H9 (cell line): ENCODE results near the gene NUDT2. TPM values are rescaled to one million over a fixed set of nuclear protein-coding genes. Genes with fewer than 3 reads are reported as not detected.

Experiments used
- DNase-seq: peaks from one replicate; pipeline ENCODE4 v3.0.0-alpha.2; 2017
- H2AFZ ChIP-seq: one replicate; pipeline ENCODE4 v1.6.1; 2013; ENCODE audit warnings: mild to moderate bottlenecking, low read length, control low read depth, moderate library complexity
- H2AK5ac ChIP-seq: 2 replicates; pipeline ENCODE4 v1.6.1; 2013; ENCODE audit warnings: low read length, control low read depth, mixed read lengths; ENCODE audit not compliant: insufficient read length
- H2BK120ac ChIP-seq: one replicate; pipeline ENCODE4 v1.6.1; 2013; ENCODE audit warnings: low read depth, mild to moderate bottlenecking, low read length, control low read depth, inconsistent platforms; ENCODE audit not compliant: poor library complexity, severe bottlenecking
- H2BK12ac ChIP-seq: 2 replicates; pipeline ENCODE4 v1.6.1; 2013; ENCODE audit warnings: low read length, control low read depth, mixed read lengths, low read depth; ENCODE audit not compliant: insufficient read length
- H2BK15ac ChIP-seq: 2 replicates; pipeline ENCODE4 v1.6.1; 2013; ENCODE audit warnings: low read depth, low read length, control low read depth
- H2BK20ac ChIP-seq: one replicate; pipeline ENCODE4 v1.6.1; 2013; ENCODE audit warnings: low read depth, mild to moderate bottlenecking, low read length, control low read depth, inconsistent platforms; ENCODE audit not compliant: poor library complexity, severe bottlenecking
- H2BK5ac ChIP-seq: 2 replicates; pipeline ENCODE4 v1.6.1; 2013; ENCODE audit warnings: low read length, control low read depth, mixed read lengths; ENCODE audit not compliant: insufficient read length
- H3K14ac ChIP-seq: 2 replicates; pipeline ENCODE4 v1.6.1; 2013; ENCODE audit warnings: low read length, control low read depth; ENCODE audit not compliant: insufficient read depth
- H3K18ac ChIP-seq: 2 replicates; pipeline ENCODE4 v1.6.1; 2013; ENCODE audit warnings: low read depth, mild to moderate bottlenecking, mixed read lengths, low read length, control low read depth; ENCODE audit not compliant: insufficient read length
- H3K23ac ChIP-seq: 2 replicates; pipeline ENCODE4 v1.6.1; 2013; ENCODE audit warnings: low read length, control low read depth, mixed read lengths, low read depth; ENCODE audit not compliant: insufficient read length
- H3K23me2 ChIP-seq: 2 replicates; pipeline ENCODE4 v1.6.1; 2013; ENCODE audit warnings: low read depth, mild to moderate bottlenecking, mixed read lengths, low read length, control low read depth; ENCODE audit not compliant: insufficient read length, poor library complexity, severe bottlenecking
- H3K27ac ChIP-seq: 2 replicates; pipeline ENCODE4 v1.5.1; 2013; ENCODE audit warnings: low read length, control low read depth, mixed read lengths, low read depth; ENCODE audit not compliant: insufficient read length
- H3K27me3 ChIP-seq: 2 replicates; pipeline ENCODE4 v1.6.1; 2013; ENCODE audit warnings: low read length, control low read depth, inconsistent platforms; ENCODE audit not compliant: insufficient read depth
- H3K4ac ChIP-seq: 2 replicates; pipeline ENCODE4 v1.6.1; 2013; ENCODE audit warnings: low read depth, mild to moderate bottlenecking, control low read depth, inconsistent platforms, low read length, moderate library complexity
- H3K4me1 ChIP-seq: 2 replicates; pipeline ENCODE4 v1.6.1; 2013; ENCODE audit warnings: low read length, control low read depth, inconsistent platforms; ENCODE audit not compliant: insufficient read depth
- H3K4me2 ChIP-seq: 2 replicates; pipeline ENCODE4 v1.6.1; 2013; ENCODE audit warnings: low read length, control low read depth, mixed read lengths; ENCODE audit not compliant: insufficient read length, insufficient read depth
- H3K56ac ChIP-seq: 2 replicates; pipeline ENCODE4 v1.6.1; 2013; ENCODE audit warnings: low read depth, mild to moderate bottlenecking, mixed read lengths, low read length, control low read depth; ENCODE audit not compliant: insufficient read length
- H3K79me1 ChIP-seq: 2 replicates; pipeline ENCODE4 v1.6.1; 2013; ENCODE audit warnings: low read depth, mild to moderate bottlenecking, moderate library complexity, low read length, control low read depth, inconsistent platforms; ENCODE audit not compliant: insufficient read depth, poor library complexity, severe bottlenecking
- H3K79me2 ChIP-seq: 2 replicates; pipeline ENCODE4 v1.6.1; 2013; ENCODE audit warnings: low read length, control low read depth, inconsistent platforms; ENCODE audit not compliant: insufficient read depth
- H3K9ac ChIP-seq: 2 replicates; pipeline ENCODE4 v1.6.1; 2013; ENCODE audit warnings: low read length, control low read depth, mixed read lengths; ENCODE audit not compliant: insufficient read length; ENCODE audit errors: extremely low read depth
- H3K9me3 ChIP-seq: one replicate; pipeline ENCODE4 v1.6.1; 2013; ENCODE audit warnings: low read depth, low read length, inconsistent platforms; ENCODE audit not compliant: control insufficient read depth
- H3T11ph ChIP-seq: one replicate; pipeline ENCODE4 v1.6.1; 2013; ENCODE audit warnings: mild to moderate bottlenecking, low read length, control low read depth, inconsistent platforms
- H4K20me1 ChIP-seq: one replicate; pipeline ENCODE4 v1.6.1; 2013; ENCODE audit not compliant: control insufficient read depth, insufficient read length, insufficient read depth
- H4K5ac ChIP-seq: 2 replicates; pipeline ENCODE4 v1.6.1; 2013; ENCODE audit warnings: low read depth, mild to moderate bottlenecking, mixed read lengths, low read length, control low read depth; ENCODE audit not compliant: insufficient read length
- H4K8ac ChIP-seq: replicated peaks from 2 replicates; pipeline ENCODE4 v1.6.1; 2013; ENCODE audit warnings: low read length, control low read depth, mixed read lengths, low read depth; ENCODE audit not compliant: insufficient read length
- H4K91ac ChIP-seq: 2 replicates; pipeline ENCODE4 v1.6.1; 2013; ENCODE audit warnings: low read depth, mild to moderate bottlenecking, moderate library complexity, mixed read lengths, low read length, control low read depth; ENCODE audit not compliant: insufficient read length
- H3K27ac Mint-ChIP-seq, 3 experiments: 2 replicates in 2 of 3; 3 replicates in 1 of 3; pipeline ENCODE4 v1.8.0; 2020 to 2021; ENCODE audit warnings: mixed read lengths in 3 of 3, mild to moderate bottlenecking in 1 of 3, moderate library complexity in 1 of 3
- H3K27me3 Mint-ChIP-seq: 2 replicates; pipeline ENCODE4 v1.8.0; 2021; ENCODE audit warnings: low read depth, mild to moderate bottlenecking, moderate library complexity, mixed read lengths
- H3K36me3 Mint-ChIP-seq, 3 experiments: 2 replicates in 2 of 3; 3 replicates in 1 of 3; pipeline ENCODE4 v1.8.0; 2020 to 2021; ENCODE audit warnings: low read depth in 3 of 3, mixed read lengths in 3 of 3; ENCODE audit not compliant: insufficient read depth in 1 of 3
- H3K4me1 Mint-ChIP-seq, 2 experiments: 2 replicates each; pipeline ENCODE4 v1.8.0; 2020; ENCODE audit warnings: mixed read lengths in 2 of 2
- H3K4me3 Mint-ChIP-seq, 2 experiments: 2 replicates in 1 of 2; 3 replicates in 1 of 2; pipeline ENCODE4 v1.8.0; 2020 to 2021; ENCODE audit warnings: mild to moderate bottlenecking in 2 of 2, mixed read lengths in 2 of 2, moderate library complexity in 1 of 2
- H3K9me3 Mint-ChIP-seq, 2 experiments: 2 replicates in 1 of 2; 3 replicates in 1 of 2; pipeline ENCODE4 v1.8.0; 2020; ENCODE audit warnings: mild to moderate bottlenecking in 2 of 2, mixed read lengths in 2 of 2, moderate library complexity in 1 of 2
- WGBS: extraction: QIAGEN DNeasy Blood & Tissue Kit; methylation state at CpG from one replicate; pipeline ENCODE4 v1.1.7; 2013; ENCODE audit warnings: missing lambda C conversion rate, low lambda C conversion rate, mixed read lengths; ENCODE audit not compliant: insufficient read length; ENCODE audit errors: extremely low coverage; 5-methylcytosine and 5-hydroxymethylcytosine counted together
- total RNA-seq: library from RNA; stranded (reverse); gene quantifications from 2 replicates; pipeline ENCODE4 v1.2.1, GENCODE V29; 2021
- TF ChIP-seq, protein P1 (sequence below): fragments of 200-600 bp; sonication (generic); conservative IDR thresholded peaks from 3 replicates; pipeline ENCODE4 v1.8.0; 2021; ENCODE audit warnings: antibody characterized with exemption, mild to moderate bottlenecking

NUDT2 gene
- total RNA-seq, 1 experiment from 2014 or later: 14.1 TPM

DNA sequence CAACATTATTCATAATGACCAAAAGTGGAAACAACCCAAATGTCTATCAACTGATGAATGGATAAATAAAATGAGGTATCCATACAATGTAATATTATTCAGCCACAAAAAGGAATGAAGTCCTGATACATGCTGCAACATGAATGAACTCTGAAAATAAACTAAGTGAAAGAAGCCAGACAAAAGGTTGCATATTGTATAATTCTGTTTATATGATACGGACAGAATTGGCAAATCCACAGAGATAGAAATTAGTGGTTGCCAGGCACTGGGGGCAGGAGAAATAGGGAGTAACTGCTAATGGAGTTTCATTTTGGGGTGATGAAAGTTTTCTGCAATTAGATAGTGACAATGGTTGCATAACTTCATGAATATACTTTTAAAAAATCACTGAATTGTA, 47.3 kb upstream of the NUDT2 start:
- Histone ChIP-seq H3K14ac (no peak overlapping the region), H2BK15ac (no peak overlapping the region), H3K27me3 (no peaks in the 10 kb centered on the region), H2AK5ac (no peak overlapping the region), H3K79me2 (no peaks in the 10 kb centered on the region), H2AFZ (no peak overlapping the region), H4K8ac (no peak overlapping the region), H3K23ac (no peak overlapping the region), H3K4me1 (no peaks in the 10 kb centered on the region), H3T11ph (no peak overlapping the region), H4K91ac (no peak overlapping the region), H3K4ac (no peak overlapping the region), H4K5ac (no peak overlapping the region), H3K4me2 (no peak overlapping the region), H3K23me2 (no peaks in the 10 kb centered on the region), H3K27ac (no peak overlapping the region), H3K18ac (no peak overlapping the region), H2BK120ac (no peak overlapping the region), H4K20me1 (no peaks in the 10 kb centered on the region), H2BK5ac (no peak overlapping the region), H2BK12ac (no peak overlapping the region), H3K79me1 (no peaks in the 10 kb centered on the region), H3K56ac (no peak overlapping the region), H2BK20ac (no peak overlapping the region), H3K9me3 (no peaks in the 10 kb centered on the region), H3K9ac (no peak overlapping the region)
- WGBS: no CpG with 5 or more reads among the region's 1 CpG
- H3K4me1 Mint-ChIP-seq: no peaks in the 10 kb centered on the region
- no peak for DNase-seq
- H3K27ac Mint-ChIP-seq: no peak overlapping the region; a peak in 2 of 7 replicates
- no peaks in the 10 kb centered on the region for H3K9me3 Mint-ChIP-seq
- TF ChIP-seq, protein P1, sequence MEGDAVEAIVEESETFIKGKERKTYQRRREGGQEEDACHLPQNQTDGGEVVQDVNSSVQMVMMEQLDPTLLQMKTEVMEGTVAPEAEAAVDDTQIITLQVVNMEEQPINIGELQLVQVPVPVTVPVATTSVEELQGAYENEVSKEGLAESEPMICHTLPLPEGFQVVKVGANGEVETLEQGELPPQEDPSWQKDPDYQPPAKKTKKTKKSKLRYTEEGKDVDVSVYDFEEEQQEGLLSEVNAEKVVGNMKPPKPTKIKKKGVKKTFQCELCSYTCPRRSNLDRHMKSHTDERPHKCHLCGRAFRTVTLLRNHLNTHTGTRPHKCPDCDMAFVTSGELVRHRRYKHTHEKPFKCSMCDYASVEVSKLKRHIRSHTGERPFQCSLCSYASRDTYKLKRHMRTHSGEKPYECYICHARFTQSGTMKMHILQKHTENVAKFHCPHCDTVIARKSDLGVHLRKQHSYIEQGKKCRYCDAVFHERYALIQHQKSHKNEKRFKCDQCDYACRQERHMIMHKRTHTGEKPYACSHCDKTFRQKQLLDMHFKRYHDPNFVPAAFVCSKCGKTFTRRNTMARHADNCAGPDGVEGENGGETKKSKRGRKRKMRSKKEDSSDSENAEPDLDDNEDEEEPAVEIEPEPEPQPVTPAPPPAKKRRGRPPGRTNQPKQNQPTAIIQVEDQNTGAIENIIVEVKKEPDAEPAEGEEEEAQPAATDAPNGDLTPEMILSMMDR: no peak
- H3K4me3 Mint-ChIP-seq: no peak overlapping the region
- H3K27me3 Mint-ChIP-seq: no peaks in the 10 kb centered on the region
- peaks cover 4 to 6% (median 5%) of the 10 kb centered on the region in 3 experiments; a peak in 5 of 7 replicates for H3K36me3 Mint-ChIP-seq
